Endothelial cell of umbilical vein (primary cell): ENCODE measurements around the gene SLC25A33. TPM values are rescaled to one million over a fixed set of nuclear protein-coding genes. Genes with fewer than 3 reads are reported as not detected.

Experiments
- BruUV-seq: library from RNA; stranded (reverse); fragments of 400-500 nt; replicated peaks from 2 replicates; lab custom pipeline; 2021; lab: Mats Ljungman, UMichigan
- CTCF ChIA-PET: fragments of 300-600, 350-600 bp; sonication (Branson Sonifier 250); formaldehyde crosslinking; loops from one replicate; lab custom pipeline; 2021; ENCODE audit warnings: antibody characterized with exemption, inconsistent platforms; lab: Charles Lee
- POLR2A ChIA-PET: fragments of 300-600, 350-600 bp; sonication (Branson Sonifier 250); formaldehyde crosslinking; loops from one replicate; lab custom pipeline; 2021; ENCODE audit warnings: antibody characterized with exemption, inconsistent platforms; lab: Charles Lee
- DNase-seq: peaks from one replicate; pipeline ENCODE4 v3.0.0-alpha.2; 2011; ENCODE audit warnings: low read depth, low spot score
- FAIRE-seq: peaks from 2 replicates; lab custom pipeline; 2011; peaks lifted over from hg19 to GRCh38; lab: Jason Lieb, UNC
- H2AFZ ChIP-seq: 2 replicates; pipeline ENCODE4 v1.6.0; 2012; ENCODE audit warnings: low read depth, low read length, control low read depth, inconsistent platforms
- H3K27ac ChIP-seq: 2 replicates; pipeline ENCODE4 v1.5.1; 2011; ENCODE audit warnings: low read depth, mild to moderate bottlenecking, control low read depth, low read length, moderate library complexity; ENCODE audit not compliant: insufficient read depth
- H3K27me3 ChIP-seq, 2 experiments: 2 replicates each; pipeline versions ENCODE4 v1.6.0 to v1.6.1; 2011; ENCODE audit warnings: low read length in 2 of 2, mixed read lengths in 1 of 2; ENCODE audit not compliant: control insufficient read depth in 2 of 2, insufficient read depth in 2 of 2
- H3K36me3 ChIP-seq, 2 experiments: 2 replicates in 1 of 2; 3 replicates in 1 of 2; pipeline ENCODE4 v1.5.1; 2011; ENCODE audit warnings: low read length in 2 of 2, mild to moderate bottlenecking in 1 of 2, moderate library complexity in 1 of 2; ENCODE audit not compliant: control insufficient read depth in 2 of 2, insufficient read depth in 2 of 2; ENCODE audit errors: extremely low read depth in 1 of 2
- H3K4me1 ChIP-seq: 3 replicates; pipeline ENCODE4 v1.5.1; 2011; ENCODE audit warnings: mild to moderate bottlenecking, low read length; ENCODE audit not compliant: control insufficient read depth, insufficient read depth; ENCODE audit errors: extremely low read depth
- H3K4me2 ChIP-seq: 2 replicates; pipeline ENCODE4 v1.6.1; 2011; ENCODE audit warnings: low read length, control low read depth, mixed read lengths; ENCODE audit not compliant: insufficient read depth
- H3K4me3 ChIP-seq, 3 experiments: fragments of 200-600 bp in 1 of 3; sonication (generic), shearing (Covaris generic) in 1 of 3; replicated peaks in 1 of 3; 2 replicates each; pipeline ENCODE4 v1.5.1; 2011 to 2016; ENCODE audit warnings: control low read depth in 3 of 3, low read length in 3 of 3, mild to moderate bottlenecking in 2 of 3, inconsistent platforms in 1 of 3, low read depth in 1 of 3, moderate library complexity in 1 of 3; ENCODE audit not compliant: insufficient read depth in 1 of 3
- H3K79me2 ChIP-seq: 2 replicates; pipeline ENCODE4 v1.6.0; 2012; ENCODE audit warnings: low read length, inconsistent platforms; ENCODE audit not compliant: control insufficient read depth, insufficient read depth
- H3K9ac ChIP-seq: replicated peaks from 2 replicates; pipeline ENCODE3; 2011; ENCODE audit warnings: low read length, control low read depth; ENCODE audit not compliant: insufficient read depth; ENCODE audit errors: extremely low read depth
- H3K9me1 ChIP-seq: replicated peaks from 3 replicates; pipeline ENCODE4 v1.6.0; 2011; ENCODE audit warnings: mild to moderate bottlenecking, low read length; ENCODE audit not compliant: control insufficient read depth, insufficient read depth; ENCODE audit errors: extremely low read depth
- H3K9me3 ChIP-seq: replicated peaks from 2 replicates; pipeline ENCODE4 v1.5.1; 2012; ENCODE audit warnings: low read length, inconsistent platforms; ENCODE audit not compliant: control insufficient read depth, insufficient read depth
- H4K20me1 ChIP-seq: replicated peaks from 2 replicates; pipeline ENCODE3; 2011; ENCODE audit warnings: mild to moderate bottlenecking, low read length; ENCODE audit not compliant: control insufficient read depth, insufficient read depth; ENCODE audit errors: extremely low read depth
- EZH2 ChIP-seq: IDR thresholded peaks from 2 replicates; pipeline ENCODE4 v1.6.1; 2012; ENCODE audit warnings: borderline replicate concordance, low read depth, mild to moderate bottlenecking, moderate library complexity, low read length, inconsistent platforms; ENCODE audit not compliant: severe bottlenecking
- FOS ChIP-seq: IDR thresholded peaks from 2 replicates; pipeline ENCODE4 v1.6.1; 2011; ENCODE audit warnings: mild to moderate bottlenecking, low read length, moderate library complexity, borderline replicate concordance; ENCODE audit not compliant: insufficient read depth
- GATA2 ChIP-seq: IDR thresholded peaks from 2 replicates; pipeline ENCODE4 v1.7.0; 2011; ENCODE audit warnings: low read depth, mild to moderate bottlenecking, moderate library complexity, mixed read lengths, low read length; ENCODE audit not compliant: insufficient read length, insufficient read depth
- JUN ChIP-seq: IDR thresholded peaks from 2 replicates; pipeline ENCODE4 v1.6.1; 2011; ENCODE audit warnings: borderline replicate concordance, low read depth; ENCODE audit not compliant: insufficient read length, insufficient read depth
- MYC ChIP-seq: IDR thresholded peaks from one replicate; pipeline ENCODE4 v1.6.1; 2011; ENCODE audit warnings: mild to moderate bottlenecking, low read depth, low read length
- POLR2A ChIP-seq: IDR thresholded peaks from 2 replicates; pipeline ENCODE4 v1.6.1; 2012; ENCODE audit warnings: low read depth, mild to moderate bottlenecking, control low read depth, low read length
- POLR2AphosphoS5 ChIP-seq: IDR thresholded peaks from 2 replicates; pipeline ENCODE4 v1.6.1; 2012; ENCODE audit warnings: low read depth, mild to moderate bottlenecking, control low read depth, low read length, moderate library complexity; ENCODE audit not compliant: insufficient read depth
- dilution Hi-C: fragments of 300-500 bp; cut with MboI; formaldehyde crosslinking; loops from one replicate; pipeline ENCODE4 v1.15.0; 2019; ENCODE audit warnings: low sequenced_read_pairs; ENCODE audit not compliant: extremely low pct_ligation_motif_present
- intact Hi-C: fragments of 100-400 bp; cut with micrococcal nuclease; formaldehyde crosslinking; loops from one replicate; pipeline ENCODE4 v1.10.0; 2022
- polyA plus RNA-seq, 4 experiments: library from polyadenylated mRNA; depleted of rRNA in 3 of 4; stranded (reverse) in 3 of 4; unstranded in 1 of 4; fragments of >200 nt; gene quantifications; 2 replicates each; pipeline versions ENCODE4 v1.2.1 to v1.2.3, GENCODE V29; 2011 to 2012; ENCODE audit warnings: missing spikeins in 1 of 4
- total RNA-seq: library from RNA; stranded (reverse); gene quantifications from 2 replicates; pipeline ENCODE4 v1.2.3, GENCODE V29; 2021
- TF ChIP-seq, protein P1 (sequence below): IDR thresholded peaks from 2 replicates; pipeline ENCODE4 v1.6.1; 2011; ENCODE audit not compliant: insufficient read depth, insufficient read length
- TF ChIP-seq, protein P2 (sequence below), 2 donors: IDR thresholded peaks; 1 replicate in 1 of 2; 2 replicates in 1 of 2; pipeline ENCODE4 v1.5.1; 2011; ENCODE audit warnings: low read length in 2 of 2, mild to moderate bottlenecking in 2 of 2, moderate library complexity in 2 of 2, control low read depth in 1 of 2, inconsistent platforms in 1 of 2, low read depth in 1 of 2; ENCODE audit not compliant: insufficient read depth in 1 of 2; ENCODE audit errors: extremely low read depth in 1 of 2

Gene SLC25A33
- total and polyA plus RNA-seq, 2 donors (not counting 3 experiments of a cell fraction or from before 2014, with no cell fraction given) = 3.8 to 6.6 TPM

DNA sequence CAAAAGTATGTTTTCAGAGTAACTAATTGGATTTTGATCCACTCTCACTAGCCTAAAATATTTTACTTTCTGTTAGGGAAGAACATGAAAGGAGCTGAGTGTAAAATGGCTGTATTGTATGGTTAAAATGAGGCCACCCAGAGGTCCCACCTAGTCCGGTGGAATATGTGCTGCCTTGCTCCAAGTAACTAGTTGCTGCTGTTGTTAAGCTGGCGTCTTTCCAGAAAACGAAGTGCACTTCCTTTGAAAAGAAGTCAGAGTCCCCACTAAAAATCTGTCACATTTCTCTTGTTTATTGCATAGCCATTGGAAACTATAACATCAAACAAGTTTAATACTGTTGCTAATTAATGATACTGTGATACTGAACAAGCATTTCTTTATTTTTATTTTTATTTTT lies 3.2 kb downstream of the SLC25A33 start:
- no peaks in the 10 kb centered on the region for H3K27me3 ChIP-seq
- H3K4me1 ChIP-seq = peaks cover 15% of the 10 kb centered on the region
- H3K36me3 ChIP-seq = no peaks in the 10 kb centered on the region
- peak overlapping the region in 1 of 3 experiments; percentile 15 for H3K4me3 ChIP-seq
- H3K9ac ChIP-seq = no peak overlapping the region
- H3K79me2 ChIP-seq = peaks cover 51% of the 10 kb centered on the region
- BruUV-seq = no TSS peak
- FAIRE-seq = peak; percentile 68
- peak overlapping the region; percentile 20 for H2AFZ ChIP-seq
- peak overlapping the region; percentile 49 for H3K4me2 ChIP-seq
- DNase-seq = peak; percentile 64
- TF ChIP-seq MYC = no peak
- TF ChIP-seq, protein P1, sequence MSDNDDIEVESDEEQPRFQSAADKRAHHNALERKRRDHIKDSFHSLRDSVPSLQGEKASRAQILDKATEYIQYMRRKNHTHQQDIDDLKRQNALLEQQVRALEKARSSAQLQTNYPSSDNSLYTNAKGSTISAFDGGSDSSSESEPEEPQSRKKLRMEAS = no peak
- no peak for TF ChIP-seq POLR2A
- TF ChIP-seq FOS = no peak
- TF ChIP-seq EZH2 = no peak
- H3K9me1 ChIP-seq = no peaks in the 10 kb centered on the region
- POLR2A ChIA-PET = no interaction called here
- dilution Hi-C loops = no loop called here
- H4K20me1 ChIP-seq = no peaks in the 10 kb centered on the region
- peak overlapping the region; percentile 25 for H3K27ac ChIP-seq
- intact Hi-C loops = no loop called here
- CTCF ChIA-PET = interaction anchor here (1.0 to 2.3 kb wide), 7 partner anchors 9 to 275 kb away, joined by 3 to 6 read pairs (median 4); partner anchors contain the start of gene TMEM201
- H3K9me3 ChIP-seq = no peaks in the 10 kb centered on the region

DNA sequence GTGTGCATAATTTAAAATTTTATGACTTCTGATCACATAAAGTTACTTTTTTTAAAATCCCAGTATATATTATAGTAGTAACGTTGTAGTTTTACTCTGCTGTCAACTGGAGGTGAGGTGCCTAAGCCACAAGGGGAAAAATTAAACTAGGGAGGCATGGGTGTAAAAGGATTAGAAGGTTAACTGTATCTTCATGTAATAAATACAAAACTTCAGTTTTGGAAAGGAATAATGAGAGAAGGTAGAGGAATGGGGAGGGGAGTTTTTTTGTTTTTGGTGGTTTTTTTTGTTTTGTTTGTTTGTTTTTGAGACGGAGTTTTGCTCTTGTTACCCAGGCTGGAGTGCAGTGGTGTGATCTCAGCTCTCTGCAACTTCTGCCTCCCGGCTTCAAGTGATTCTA lies 5.7 kb downstream of the SLC25A33 start:
- intact Hi-C loops (no loop called here), dilution Hi-C loops (no loop called here)
- Histone ChIP-seq H3K4me1 (peaks cover 15% of the 10 kb centered on the region), H3K4me3 (no peak overlapping the region), H3K9me1 (no peaks in the 10 kb centered on the region), H3K9ac (no peak overlapping the region), H4K20me1 (no peaks in the 10 kb centered on the region), H3K27ac (no peak overlapping the region), H3K9me3 (no peaks in the 10 kb centered on the region), H3K4me2 (no peak overlapping the region), H3K79me2 (peaks cover 68% of the 10 kb centered on the region), H2AFZ (no peak overlapping the region), H3K36me3 (no peaks in the 10 kb centered on the region), H3K27me3 (no peaks in the 10 kb centered on the region)
- BruUV-seq = no TSS peak
- DNase-seq (no peak), FAIRE-seq (no peak)
- ChIA-PET CTCF (no interaction called here), POLR2A (no interaction called here)
- TF ChIP-seq FOS = no peak
- TF ChIP-seq, protein P2, sequence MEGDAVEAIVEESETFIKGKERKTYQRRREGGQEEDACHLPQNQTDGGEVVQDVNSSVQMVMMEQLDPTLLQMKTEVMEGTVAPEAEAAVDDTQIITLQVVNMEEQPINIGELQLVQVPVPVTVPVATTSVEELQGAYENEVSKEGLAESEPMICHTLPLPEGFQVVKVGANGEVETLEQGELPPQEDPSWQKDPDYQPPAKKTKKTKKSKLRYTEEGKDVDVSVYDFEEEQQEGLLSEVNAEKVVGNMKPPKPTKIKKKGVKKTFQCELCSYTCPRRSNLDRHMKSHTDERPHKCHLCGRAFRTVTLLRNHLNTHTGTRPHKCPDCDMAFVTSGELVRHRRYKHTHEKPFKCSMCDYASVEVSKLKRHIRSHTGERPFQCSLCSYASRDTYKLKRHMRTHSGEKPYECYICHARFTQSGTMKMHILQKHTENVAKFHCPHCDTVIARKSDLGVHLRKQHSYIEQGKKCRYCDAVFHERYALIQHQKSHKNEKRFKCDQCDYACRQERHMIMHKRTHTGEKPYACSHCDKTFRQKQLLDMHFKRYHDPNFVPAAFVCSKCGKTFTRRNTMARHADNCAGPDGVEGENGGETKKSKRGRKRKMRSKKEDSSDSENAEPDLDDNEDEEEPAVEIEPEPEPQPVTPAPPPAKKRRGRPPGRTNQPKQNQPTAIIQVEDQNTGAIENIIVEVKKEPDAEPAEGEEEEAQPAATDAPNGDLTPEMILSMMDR (IDR thresholded peaks at IDR 0.05; ENCODE audit: extremely low read depth in 1 of 2, insufficient read depth in 1 of 2, low read depth in 1 of 2, low read length in 2 of 2) = no peak
- TF ChIP-seq, protein P1 = no peak
- no peak for TF ChIP-seq POLR2A
- TF ChIP-seq MYC = no peak
- TF ChIP-seq JUN = no peak
- no peak for TF ChIP-seq GATA2
- no peak for TF ChIP-seq EZH2
- no peak for TF ChIP-seq POLR2AphosphoS5
